GM23338 (cell line): ENCODE data around the gene KIRREL3. TPM values are rescaled to one million over a fixed set of nuclear protein-coding genes. Genes with fewer than 3 reads are reported as not detected.

ENCODE experiments used
- ATAC-seq: fragments of 200-7000 bp; cut with Tn5 transposase; 3 replicates; pipeline ENCODE4 v1.9.1; 2020
- DNase-seq: peaks from one replicate; pipeline ENCODE4 v3.0.0-alpha.2; 2015; ENCODE audit warnings: low spot score
- H2AFZ ChIP-seq: fragments of 200-600 bp; sonication (generic); 2 replicates; pipeline ENCODE4 v1.8.0; 2016; ENCODE audit warnings: antibody characterized with exemption, mild to moderate bottlenecking, moderate library complexity
- H3F3A ChIP-seq: fragments of 200-600 bp; sonication (generic); replicated peaks from 2 replicates; pipeline ENCODE4 v1.8.0; 2017; ENCODE audit warnings: antibody characterized with exemption, mixed run types, low read depth
- H3K27ac ChIP-seq: fragments of 200-600 bp; sonication (generic); 2 replicates; pipeline ENCODE4 v1.6.1; 2016; ENCODE audit warnings: low read depth
- H3K27me3 ChIP-seq: fragments of 200-600 bp; sonication (generic); 2 replicates; pipeline ENCODE4 v1.8.0; 2016; ENCODE audit warnings: mild to moderate bottlenecking, mixed run types, moderate library complexity; ENCODE audit not compliant: insufficient read depth
- H3K36me3 ChIP-seq: fragments of 200-600 bp; sonication (generic); 2 replicates; pipeline ENCODE4 v1.8.0; 2016; ENCODE audit warnings: mild to moderate bottlenecking; ENCODE audit not compliant: insufficient read depth
- H3K4me1 ChIP-seq: fragments of 200-600 bp; sonication (generic); 2 replicates; pipeline ENCODE4 v1.8.0; 2016; ENCODE audit warnings: mild to moderate bottlenecking, moderate library complexity; ENCODE audit not compliant: insufficient read depth
- H3K4me2 ChIP-seq: fragments of 200-600 bp; sonication (generic); 2 replicates; pipeline ENCODE4 v1.7.1; 2017; ENCODE audit warnings: mixed run types
- H3K4me3 ChIP-seq: fragments of 200-600 bp; sonication (generic); 2 replicates; pipeline ENCODE4 v1.6.1; 2016; ENCODE audit warnings: mixed run types
- H3K79me2 ChIP-seq: fragments of 200-600 bp; sonication (generic); replicated peaks from 2 replicates; pipeline ENCODE4 v1.8.0; 2017; ENCODE audit warnings: mild to moderate bottlenecking; ENCODE audit not compliant: insufficient read depth
- H3K9me2 ChIP-seq: fragments of 200-600 bp; sonication (generic); 2 replicates; pipeline ENCODE4 v1.8.0; 2017; ENCODE audit not compliant: insufficient read depth
- H4K20me1 ChIP-seq: fragments of 200-600 bp; sonication (generic); replicated peaks from 2 replicates; pipeline ENCODE4 v1.8.0; 2017; ENCODE audit warnings: mild to moderate bottlenecking; ENCODE audit not compliant: insufficient read depth
- H3K27ac Mint-ChIP-seq: 2 replicates; pipeline ENCODE4 v1.8.0; 2020; ENCODE audit warnings: inconsistent platforms, mild to moderate bottlenecking, moderate library complexity, mixed read lengths
- H3K27me3 Mint-ChIP-seq: 3 replicates; pipeline ENCODE4 v1.8.0; 2022; ENCODE audit warnings: low read depth, mild to moderate bottlenecking, moderate library complexity, mixed read lengths, inconsistent platforms; ENCODE audit not compliant: insufficient read depth, poor library complexity
- H3K36me3 Mint-ChIP-seq: 3 replicates; pipeline ENCODE4 v1.8.0; 2021; ENCODE audit warnings: low read depth, mild to moderate bottlenecking, inconsistent platforms, moderate library complexity, mixed read lengths
- H3K4me1 Mint-ChIP-seq: 3 replicates; pipeline ENCODE4 v1.8.0; 2020; ENCODE audit warnings: mild to moderate bottlenecking, inconsistent platforms, mixed read lengths
- H3K4me3 Mint-ChIP-seq: 3 replicates; pipeline ENCODE4 v1.8.0; 2021; ENCODE audit warnings: moderate library complexity, mild to moderate bottlenecking, inconsistent platforms, mixed read lengths
- H3K9me3 Mint-ChIP-seq: 3 replicates; pipeline ENCODE4 v1.8.0; 2020; ENCODE audit warnings: moderate library complexity, mild to moderate bottlenecking, inconsistent platforms, mixed read lengths
- CREB1 ChIP-seq: fragments of 250-450 bp; sonication (Bioruptor Pico); IDR thresholded peaks from 2 replicates; pipeline ENCODE4 v1.5.0; 2020; ENCODE audit warnings: low read depth, mild to moderate bottlenecking, moderate library complexity
- CTCF ChIP-seq, 2 experiments: fragments of 200-600 bp in 1 of 2; sonication (generic) in 1 of 2; conservative IDR thresholded peaks; 2 replicates each; pipeline versions ENCODE4 v1.5.1 to v1.6.1; 2016 to 2017; ENCODE audit warnings: antibody characterized with exemption in 2 of 2, low read depth in 2 of 2, mild to moderate bottlenecking in 2 of 2, moderate library complexity in 1 of 2
- EZH2 ChIP-seq: fragments of 200-600 bp; sonication (generic); IDR thresholded peaks from one replicate; pipeline ENCODE4 v1.8.0; 2017; ENCODE audit warnings: antibody characterized with exemption, mild to moderate bottlenecking, low read depth; ENCODE audit not compliant: unreplicated experiment
- EZH2phosphoT487 ChIP-seq: fragments of 200-600 bp; sonication (generic); IDR thresholded peaks from one replicate; pipeline ENCODE4 v1.8.1; 2018; ENCODE audit warnings: antibody characterized with exemption; ENCODE audit not compliant: unreplicated experiment
- JUNB ChIP-seq: IDR thresholded peaks from one replicate; pipeline ENCODE4 v1.6.1; 2016; ENCODE audit warnings: antibody characterized with exemption; ENCODE audit not compliant: unreplicated experiment
- NANOG ChIP-seq: IDR thresholded peaks from 2 replicates; pipeline ENCODE4 v1.6.1; 2016; ENCODE audit warnings: antibody characterized with exemption, borderline replicate concordance
- POLR2AphosphoS5 ChIP-seq: IDR thresholded peaks from 2 replicates; pipeline ENCODE4 v1.6.1; 2016; ENCODE audit warnings: antibody characterized with exemption, low read depth
- STAT1 ChIP-seq: IDR thresholded peaks from one replicate; pipeline ENCODE4 v1.6.1; 2016; ENCODE audit warnings: antibody characterized with exemption; ENCODE audit not compliant: unreplicated experiment
- ZNF114 ChIP-seq: fragments of 250-450 bp; sonication (Bioruptor Pico); IDR thresholded peaks from 2 replicates; pipeline ENCODE4 v1.5.0; 2020; ENCODE audit warnings: mild to moderate bottlenecking, moderate library complexity
- ZNF331 ChIP-seq: fragments of 250-450 bp; sonication (Bioruptor Pico); IDR thresholded peaks from 2 replicates; pipeline ENCODE4 v1.5.0; 2020; ENCODE audit warnings: low read depth, mild to moderate bottlenecking, moderate library complexity
- polyA plus RNA-seq: library from polyadenylated mRNA; unstranded; fragments of >200 nt; fragmentation: Nextera tagmentation; extraction: Ambion mirVana; gene quantifications from 2 replicates; pipeline ENCODE4 v1.2.1, GENCODE V29; 2016
- total RNA-seq: library from RNA; depleted of rRNA; stranded (reverse); fragments of >200 nt; shearing (Covaris generic); gene quantifications from 2 replicates; pipeline ENCODE4 v1.2.3, GENCODE V29; 2014
- TF ChIP-seq, protein P1 (sequence below): IDR thresholded peaks from 2 replicates; pipeline ENCODE4 v1.6.1; 2016; ENCODE audit warnings: antibody characterized with exemption
- TF ChIP-seq, protein P2 (sequence below): IDR thresholded peaks from one replicate; pipeline ENCODE4 v1.6.1; 2018; ENCODE audit warnings: antibody characterized with exemption; ENCODE audit not compliant: unreplicated experiment

The KIRREL3 gene
- total and polyA plus RNA-seq, 2 experiments from 2014 or later, result 0.13 to 1.5 TPM

DNA sequence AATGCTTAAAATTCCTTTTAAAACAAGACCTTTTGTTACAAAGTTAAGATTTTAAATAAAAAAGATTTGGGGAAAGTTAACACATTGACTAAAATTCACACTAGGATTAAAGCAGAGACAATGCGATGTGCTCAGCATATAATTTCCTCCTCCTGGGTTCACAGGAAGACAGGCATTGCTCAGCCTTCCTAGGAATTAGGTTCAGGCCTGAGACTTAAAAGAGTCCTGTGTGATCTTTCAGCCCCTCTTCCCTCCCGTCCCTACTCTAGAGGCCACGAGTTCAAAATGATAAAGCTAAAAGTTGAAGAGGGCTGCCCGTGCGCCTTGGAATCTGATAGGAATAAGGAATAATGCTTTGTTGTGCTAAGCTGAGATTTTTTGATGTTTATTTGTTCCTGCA is 218.6 kb downstream of the KIRREL3 start (continued):
- TF ChIP-seq, protein P1, sequence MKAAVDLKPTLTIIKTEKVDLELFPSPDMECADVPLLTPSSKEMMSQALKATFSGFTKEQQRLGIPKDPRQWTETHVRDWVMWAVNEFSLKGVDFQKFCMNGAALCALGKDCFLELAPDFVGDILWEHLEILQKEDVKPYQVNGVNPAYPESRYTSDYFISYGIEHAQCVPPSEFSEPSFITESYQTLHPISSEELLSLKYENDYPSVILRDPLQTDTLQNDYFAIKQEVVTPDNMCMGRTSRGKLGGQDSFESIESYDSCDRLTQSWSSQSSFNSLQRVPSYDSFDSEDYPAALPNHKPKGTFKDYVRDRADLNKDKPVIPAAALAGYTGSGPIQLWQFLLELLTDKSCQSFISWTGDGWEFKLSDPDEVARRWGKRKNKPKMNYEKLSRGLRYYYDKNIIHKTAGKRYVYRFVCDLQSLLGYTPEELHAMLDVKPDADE, result no peak
- TF ChIP-seq ZNF331 (CRISPR knock-in tag) (no peak), POLR2AphosphoS5 (no peak), STAT1 (no peak), EZH2phosphoT487 (no peak), CREB1 (CRISPR knock-in tag) (no peak), NANOG (no peak)
- TF ChIP-seq, protein P2, sequence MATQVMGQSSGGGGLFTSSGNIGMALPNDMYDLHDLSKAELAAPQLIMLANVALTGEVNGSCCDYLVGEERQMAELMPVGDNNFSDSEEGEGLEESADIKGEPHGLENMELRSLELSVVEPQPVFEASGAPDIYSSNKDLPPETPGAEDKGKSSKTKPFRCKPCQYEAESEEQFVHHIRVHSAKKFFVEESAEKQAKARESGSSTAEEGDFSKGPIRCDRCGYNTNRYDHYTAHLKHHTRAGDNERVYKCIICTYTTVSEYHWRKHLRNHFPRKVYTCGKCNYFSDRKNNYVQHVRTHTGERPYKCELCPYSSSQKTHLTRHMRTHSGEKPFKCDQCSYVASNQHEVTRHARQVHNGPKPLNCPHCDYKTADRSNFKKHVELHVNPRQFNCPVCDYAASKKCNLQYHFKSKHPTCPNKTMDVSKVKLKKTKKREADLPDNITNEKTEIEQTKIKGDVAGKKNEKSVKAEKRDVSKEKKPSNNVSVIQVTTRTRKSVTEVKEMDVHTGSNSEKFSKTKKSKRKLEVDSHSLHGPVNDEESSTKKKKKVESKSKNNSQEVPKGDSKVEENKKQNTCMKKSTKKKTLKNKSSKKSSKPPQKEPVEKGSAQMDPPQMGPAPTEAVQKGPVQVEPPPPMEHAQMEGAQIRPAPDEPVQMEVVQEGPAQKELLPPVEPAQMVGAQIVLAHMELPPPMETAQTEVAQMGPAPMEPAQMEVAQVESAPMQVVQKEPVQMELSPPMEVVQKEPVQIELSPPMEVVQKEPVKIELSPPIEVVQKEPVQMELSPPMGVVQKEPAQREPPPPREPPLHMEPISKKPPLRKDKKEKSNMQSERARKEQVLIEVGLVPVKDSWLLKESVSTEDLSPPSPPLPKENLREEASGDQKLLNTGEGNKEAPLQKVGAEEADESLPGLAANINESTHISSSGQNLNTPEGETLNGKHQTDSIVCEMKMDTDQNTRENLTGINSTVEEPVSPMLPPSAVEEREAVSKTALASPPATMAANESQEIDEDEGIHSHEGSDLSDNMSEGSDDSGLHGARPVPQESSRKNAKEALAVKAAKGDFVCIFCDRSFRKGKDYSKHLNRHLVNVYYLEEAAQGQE, result no peak

GRCh38 chr11:126776119-126776518 is 224.5 kb downstream of the KIRREL3 start:
- Histone ChIP-seq H3K4me2 (no peak overlapping the region), H3K27me3 (no peaks in the 10 kb centered on the region), H3K27ac (no peak overlapping the region), H3K9me2 (peaks cover 10% of the 10 kb centered on the region; the same call in 1 of the 2 replicates), H3K79me2 (no peaks in the 10 kb centered on the region), H3F3A (no peaks in the 10 kb centered on the region), H4K20me1 (no peaks in the 10 kb centered on the region), H2AFZ (no peak overlapping the region), H3K36me3 (no peaks in the 10 kb centered on the region), H3K4me1 (no peaks in the 10 kb centered on the region), H3K4me3 (no peak overlapping the region)
- Mint-ChIP-seq H3K36me3 (no peaks in the 10 kb centered on the region), H3K27me3 (peaks cover 6% of the 10 kb centered on the region), H3K27ac (no peak overlapping the region), H3K4me1 (peaks cover 10% of the 10 kb centered on the region), H3K9me3 (no peaks in the 10 kb centered on the region), H3K4me3 (no peak overlapping the region)
- DNase-seq (no peak), ATAC-seq (no peak)
- TF ChIP-seq, protein P2, result no peak
- TF ChIP-seq CREB1 (CRISPR knock-in tag), result no peak
- no peak for TF ChIP-seq EZH2phosphoT487
- no peak for TF ChIP-seq POLR2AphosphoS5
- TF ChIP-seq ZNF331 (CRISPR knock-in tag), result no peak
- TF ChIP-seq JUNB, result no peak
- TF ChIP-seq EZH2, result no peak
- no peak for TF ChIP-seq ZNF114
- TF ChIP-seq CTCF (conservative IDR thresholded peaks at IDR 0.05; ENCODE audit: low read depth in 2 of 2), result no peak
- TF ChIP-seq STAT1, result no peak
- TF ChIP-seq, protein P1, result no peak
- TF ChIP-seq NANOG, result no peak
